Medulla oblongata (tissue), 1 donor: ENCODE results near the gene NDUFB1.

ENCODE experiments used
- DNase-seq: peaks from one replicate; pipeline ENCODE4 v3.0.0-alpha.2; 2015; ENCODE audit errors: extremely low spot score

NDUFB1 gene

DNA sequence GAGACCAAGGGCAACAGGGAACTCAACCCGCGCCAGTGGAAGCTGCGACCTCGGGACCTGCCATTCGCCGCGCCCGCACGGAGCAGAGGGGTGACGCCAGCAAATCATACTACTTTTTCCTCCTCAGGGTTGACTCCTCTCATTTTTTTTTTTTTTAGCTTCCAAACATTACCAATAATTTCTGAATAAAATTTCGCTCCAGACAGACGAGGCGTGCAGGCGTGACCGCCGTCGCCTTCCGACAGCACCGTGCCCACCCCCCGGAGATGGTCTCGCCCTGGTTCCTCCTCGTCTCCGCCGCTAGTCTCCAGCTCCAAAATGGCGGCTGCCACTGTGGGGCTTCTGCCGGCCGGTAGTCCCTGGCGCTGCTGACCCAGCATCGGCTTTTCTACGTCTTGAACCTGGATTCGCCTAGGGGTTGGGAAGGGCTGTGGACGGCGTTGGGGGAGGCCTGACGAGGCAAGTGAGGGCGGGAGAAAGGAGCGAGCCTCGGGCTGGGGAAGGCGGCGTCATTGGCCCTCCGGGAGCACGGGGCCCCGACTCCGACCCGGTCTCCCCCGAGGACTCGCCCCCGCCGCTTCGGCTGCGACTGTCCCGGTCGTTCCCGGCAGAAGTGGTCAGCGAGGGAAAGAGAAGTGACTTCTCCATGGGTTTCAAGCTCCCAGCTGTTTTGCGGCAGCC lies at the start of gene NDUFB1, which contains the start of gene CPSF2:
Gene NDUFB1, minus strand, starts transcription at position 37 of the 681 bp plus-strand sequence. CDS start 4,069 bp downstream, outside the sequence.
Gene CPSF2, plus strand, starts transcription at position 300 of the 681 bp plus-strand sequence. CDS start 9,016 bp downstream, outside the sequence.
- peak; percentile 89 for DNase-seq

DNA sequence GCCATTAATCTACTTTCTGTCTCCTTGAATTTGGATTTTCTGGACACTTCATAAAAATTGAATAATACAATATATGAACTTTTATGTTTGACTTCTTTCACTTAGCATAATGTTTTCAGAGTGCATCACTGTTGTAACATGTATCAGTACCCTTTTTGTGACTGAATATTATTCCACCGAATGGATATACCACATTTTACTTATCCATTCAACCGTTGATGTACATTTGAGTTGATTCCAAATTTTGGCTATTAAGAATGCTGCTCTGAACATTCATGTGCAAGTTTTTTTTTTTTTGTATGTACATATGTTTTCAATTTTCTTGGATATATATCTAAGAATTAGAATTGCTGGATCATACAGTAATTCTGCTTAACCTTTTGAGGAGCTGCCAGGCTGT lies 43.5 kb upstream of the NDUFB1 start:
- DNase-seq = no peak

DNA sequence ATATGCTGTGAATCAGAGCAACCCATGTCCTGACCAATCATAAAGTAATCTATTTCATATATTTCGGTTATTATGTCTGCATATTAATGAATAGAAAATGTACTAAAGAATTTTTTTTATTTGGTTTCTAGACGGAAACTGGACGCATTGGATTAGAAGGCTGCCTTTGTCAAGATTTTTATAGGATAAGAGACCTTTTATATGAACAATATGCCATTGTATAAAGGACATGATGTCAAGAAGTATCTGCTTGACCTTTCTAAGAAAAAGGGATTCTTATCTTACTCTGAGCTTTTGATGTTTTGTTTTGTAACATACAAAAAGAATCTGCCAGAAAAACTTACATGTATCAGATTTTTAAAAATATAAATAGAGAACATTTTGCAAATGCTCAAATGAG lies 40.0 kb upstream of the NDUFB1 start:
- no peak for DNase-seq

DNA sequence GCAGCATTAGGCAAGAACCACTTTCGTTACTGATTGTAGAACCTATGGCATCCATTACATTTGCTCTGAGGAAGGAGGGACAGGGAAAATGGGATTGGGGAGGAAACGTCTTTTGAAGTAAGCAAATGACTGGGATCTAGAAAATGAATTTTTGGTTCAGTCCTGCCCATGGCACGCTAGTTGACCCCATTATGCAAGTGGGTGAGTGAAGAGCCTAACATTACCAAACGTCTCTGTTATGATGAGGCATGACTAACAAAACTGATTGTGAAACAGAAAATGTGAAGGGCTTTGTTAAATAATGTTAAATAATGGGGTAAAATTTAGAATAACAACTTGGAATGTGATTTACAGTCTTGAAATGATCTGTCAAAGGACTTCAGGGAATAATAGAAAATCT lies 39.1 kb upstream of the NDUFB1 start:
- no peak for DNase-seq

DNA sequence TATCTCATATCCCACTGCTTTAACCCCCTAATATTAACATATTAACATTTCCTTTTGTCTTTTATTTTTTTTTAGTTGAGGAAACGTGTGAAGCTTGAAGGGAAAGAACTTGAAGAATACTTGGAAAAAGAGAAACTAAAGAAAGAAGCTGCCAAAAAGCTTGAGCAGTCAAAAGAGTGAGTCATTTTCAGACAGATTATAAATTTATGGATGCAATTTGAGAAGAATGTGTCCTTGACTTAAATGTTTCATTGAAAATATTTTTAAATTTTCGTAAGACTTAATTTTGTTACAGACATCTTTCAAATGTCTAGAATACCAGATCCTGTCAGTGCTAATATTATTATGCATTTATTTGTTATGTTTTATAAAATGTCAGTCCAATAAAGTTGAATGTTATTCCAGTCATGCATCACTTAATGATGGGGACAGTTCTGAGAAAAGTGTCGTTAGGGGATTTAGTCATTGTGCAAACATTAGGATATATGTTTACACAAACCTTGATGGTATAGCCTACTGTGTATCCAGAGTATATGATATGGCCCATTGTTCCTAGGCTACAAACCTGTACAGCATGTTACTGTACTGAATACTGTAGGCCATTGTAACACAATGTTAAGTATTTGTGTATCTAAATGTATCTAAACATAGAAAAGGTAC lies 32.9 kb upstream of the NDUFB1 start:
- DNase-seq = no peak

DNA sequence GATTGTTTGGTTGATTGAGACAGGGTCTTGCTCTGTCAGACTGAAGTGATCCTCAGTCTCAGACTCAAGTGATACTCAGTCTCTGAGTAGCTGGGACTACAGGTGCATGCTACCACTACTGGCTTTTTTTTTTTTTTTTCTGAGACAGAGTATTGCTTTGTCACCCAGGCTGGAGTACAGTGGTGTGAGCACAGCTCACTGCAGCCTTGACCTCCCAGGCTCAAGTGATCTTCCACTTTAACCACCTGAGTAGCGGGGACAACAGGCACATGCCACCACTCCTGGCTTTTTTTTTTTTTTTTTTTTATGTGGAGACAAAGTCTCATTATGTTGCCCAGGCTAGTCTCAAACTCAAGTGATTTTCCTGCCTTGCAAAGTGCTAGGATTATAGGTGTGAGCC lies 32.1 kb upstream of the NDUFB1 start:
- no peak for DNase-seq

GRCh38 chr14:92144708-92145107 lies 23.2 kb upstream of the NDUFB1 start:
- DNase-seq = no peak

- DNase-seq = no peak
Observed at GRCh38 chr14:92143962-92144361, 22.5 kb upstream of the NDUFB1 start.

DNA sequence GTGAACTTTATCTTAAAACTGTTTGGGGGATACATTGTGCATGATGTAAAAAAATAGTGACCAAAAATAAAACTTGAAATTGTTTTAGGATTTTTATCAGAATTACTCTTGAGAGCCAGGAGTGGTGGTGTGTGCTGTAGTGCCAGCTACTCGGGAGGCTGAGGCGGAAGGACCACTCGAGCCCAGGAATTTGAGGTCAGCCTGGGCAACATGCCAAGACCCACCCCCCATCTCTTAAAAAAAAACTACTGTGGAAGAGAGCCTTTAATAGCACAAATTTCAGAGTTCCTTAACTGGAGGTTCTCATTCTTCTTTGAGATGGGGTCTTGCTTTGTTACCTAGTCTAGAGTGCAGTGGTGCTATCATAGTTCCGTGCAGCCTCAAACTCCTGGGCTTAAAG lies 21.8 kb upstream of the NDUFB1 start:
- DNase-seq = no peak

GRCh38 chr14:92135269-92135668 lies 13.8 kb upstream of the NDUFB1 start:
- peak; percentile 16 for DNase-seq

- no peak for DNase-seq
Observed at GRCh38 chr14:92134456-92134855, 12.9 kb upstream of the NDUFB1 start.

GRCh38 chr14:92122761-92123160 lies 1.3 kb upstream of the NDUFB1 start:
- DNase-seq = no peak

- DNase-seq = peak; percentile 52
Observed at GRCh38 chr14:92122351-92122677, 808 bp upstream of the NDUFB1 start.

DNA sequence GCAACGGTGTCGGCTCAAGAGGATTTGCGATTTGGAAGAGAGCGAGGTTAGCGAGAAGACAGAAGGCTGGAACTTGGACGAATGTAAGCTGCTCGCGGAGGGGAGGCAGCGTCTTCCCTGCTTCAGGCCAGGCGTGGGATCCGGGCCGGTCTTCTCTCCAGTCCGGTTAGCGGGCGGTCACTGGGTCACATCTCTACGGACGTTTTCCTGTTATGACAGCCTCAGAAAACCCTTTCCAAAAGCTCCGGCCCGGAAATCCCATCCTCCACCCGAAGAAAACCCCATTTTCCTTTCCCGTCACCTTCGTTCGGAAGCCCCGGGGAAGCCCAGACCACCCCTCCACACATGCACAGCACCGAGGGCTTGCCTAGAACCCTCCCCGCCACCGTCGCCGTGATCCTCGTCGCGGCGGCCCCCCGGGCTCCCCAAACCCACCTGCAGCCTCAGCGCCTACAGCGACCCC lies 268 bp downstream of the NDUFB1 start:
- DNase-seq = peak; percentile 53

DNA sequence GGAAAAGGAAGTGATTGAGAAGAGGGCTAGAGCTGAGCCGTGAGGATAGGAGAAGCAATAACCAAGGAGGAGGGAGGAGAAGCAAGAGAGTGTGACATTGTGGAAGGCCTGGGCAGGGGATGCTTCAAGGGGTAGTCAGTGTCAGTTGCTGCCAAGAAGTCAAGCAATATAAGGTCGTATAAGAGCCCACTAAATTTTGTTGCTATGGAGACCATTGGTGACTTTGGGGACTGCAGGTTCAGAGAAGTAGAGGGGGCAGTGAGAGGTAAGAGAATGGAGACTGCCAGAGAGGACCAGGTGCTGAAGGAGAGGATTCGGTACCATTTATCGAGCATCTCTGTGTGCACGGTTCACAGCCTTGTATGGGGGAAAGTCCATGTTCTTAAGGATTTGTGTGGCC lies 12.0 kb downstream of the NDUFB1 start:
- no peak for DNase-seq

DNA sequence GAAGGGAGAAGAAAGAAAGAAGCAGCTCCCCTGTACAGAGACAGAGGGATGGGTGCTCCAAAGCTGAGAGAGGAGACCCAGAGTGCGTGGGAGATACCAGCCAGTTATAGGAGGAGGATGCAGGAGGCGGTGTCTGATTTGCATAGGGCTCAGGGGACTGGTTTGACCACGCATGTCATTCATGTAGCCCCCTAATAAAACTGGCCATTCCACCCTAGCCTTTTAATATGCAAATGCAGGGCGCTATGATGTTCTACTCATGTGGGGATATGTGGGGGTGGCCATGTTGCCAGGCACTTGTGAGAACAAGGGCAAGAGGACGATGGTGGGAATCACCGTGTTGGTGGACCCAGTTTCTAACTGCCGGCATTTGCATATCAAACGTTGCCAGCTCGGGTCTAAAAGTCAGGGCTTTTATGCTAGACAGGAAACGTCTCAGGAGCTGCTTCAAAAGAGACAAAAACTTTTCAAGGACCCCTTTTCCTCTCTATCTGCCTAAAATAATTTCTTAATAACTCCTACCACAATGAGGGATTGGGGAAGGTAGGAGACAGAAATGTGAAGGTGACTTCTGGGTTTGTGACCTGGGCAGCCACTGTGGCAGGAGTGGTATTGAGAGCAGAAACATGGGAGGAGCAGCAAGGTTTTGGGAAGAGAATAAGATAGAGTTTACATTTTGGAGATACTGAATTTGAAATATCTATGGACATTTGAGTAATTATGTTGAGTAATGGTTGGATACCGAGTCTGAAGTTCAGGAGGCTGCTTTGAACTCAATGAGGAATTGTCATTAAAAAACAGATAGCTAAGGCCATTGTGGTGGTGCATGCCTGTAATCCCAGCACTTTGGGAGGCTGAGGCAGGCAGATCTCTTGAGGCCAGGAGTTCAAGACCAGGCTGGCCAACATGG lies 12.9 kb downstream of the NDUFB1 start:
- no peak for DNase-seq

DNA sequence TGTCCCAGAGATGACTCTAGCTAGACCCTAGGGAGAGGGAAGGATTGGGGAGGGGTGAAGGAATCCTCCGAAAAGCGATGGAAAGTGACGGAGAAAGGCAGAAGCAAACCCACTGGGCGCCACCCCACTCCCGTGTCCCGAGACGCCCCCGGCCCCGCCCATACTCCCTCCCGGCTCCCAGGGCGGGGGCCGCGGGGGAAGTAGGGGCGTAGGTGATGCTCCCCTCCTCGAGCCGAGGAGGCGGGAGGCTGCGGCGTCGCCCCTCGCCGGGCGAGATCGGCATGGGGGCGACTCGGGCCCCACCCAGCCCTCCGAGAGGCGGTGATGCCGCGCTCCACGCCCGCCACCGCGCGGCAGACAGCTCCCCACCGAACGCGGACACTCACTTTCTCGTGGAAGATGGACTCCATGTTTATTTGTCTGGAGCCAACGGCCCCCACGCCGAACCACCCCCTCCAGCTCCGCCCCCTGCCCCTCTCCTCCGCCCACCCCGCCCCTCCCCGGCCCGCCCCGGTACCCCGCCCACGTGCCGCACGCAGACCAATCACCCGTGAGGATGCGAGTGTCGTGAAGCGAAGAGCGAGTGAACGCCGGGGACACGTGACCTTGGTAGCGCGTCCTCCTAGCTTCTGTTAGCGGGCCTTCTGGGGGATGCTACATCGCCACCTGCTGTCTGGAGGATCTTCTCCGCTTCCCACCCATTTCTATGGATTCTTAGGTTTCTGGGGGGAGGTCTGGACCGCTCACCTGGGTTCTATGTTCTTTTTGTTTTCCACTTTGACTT lies 15.2 kb downstream of the NDUFB1 start, which contains the start of gene ATXN3:
Gene ATXN3, minus strand, starts transcription at position 440 of the 784 bp plus-strand sequence. Its CDS starts 30 bp downstream, at position 410.
- DNase-seq = peak; percentile 98

- peak; percentile 72 for DNase-seq
Observed at GRCh38 chr14:92105893-92106142, 15.7 kb downstream of the NDUFB1 start.

DNA sequence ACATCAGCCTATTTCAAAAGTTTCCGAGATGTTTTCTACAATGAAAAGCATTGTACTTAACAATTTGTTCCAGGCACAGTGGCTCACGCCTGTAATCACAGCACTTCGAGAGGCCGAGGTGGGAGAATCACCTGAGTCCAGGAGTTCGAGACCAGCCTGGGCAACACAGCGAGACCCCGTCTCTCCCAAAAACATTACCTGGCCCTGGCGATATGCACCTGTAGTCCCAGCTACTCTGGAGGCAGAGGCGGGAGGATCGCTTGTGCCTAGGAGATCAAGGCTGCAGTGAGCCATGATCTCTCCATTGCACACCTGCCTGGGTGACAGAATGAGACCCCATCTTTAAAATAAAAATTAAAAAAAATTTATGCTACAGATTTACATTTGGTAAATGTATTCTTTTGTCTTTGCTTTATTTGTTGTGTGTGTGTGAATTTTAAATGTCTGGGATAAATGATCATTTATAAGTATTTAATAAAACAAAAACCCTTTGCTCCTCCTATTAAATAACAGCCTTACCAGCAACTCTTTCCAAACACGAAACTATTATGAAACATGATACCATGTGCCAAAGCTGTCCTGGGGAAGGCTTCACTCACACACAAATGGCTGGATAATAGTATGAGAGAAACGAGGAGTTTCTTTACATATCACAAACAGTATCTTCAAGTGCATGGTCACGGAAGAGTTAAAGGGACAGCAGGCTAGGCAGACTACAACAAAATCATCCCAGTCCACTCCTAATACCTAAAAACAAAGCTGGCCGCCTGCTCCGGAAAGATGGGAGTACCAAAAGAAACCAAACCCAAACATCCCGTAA lies 16.2 kb downstream of the NDUFB1 start:
- DNase-seq = no peak

GRCh38 chr14:92103363-92103989 lies 18.0 kb downstream of the NDUFB1 start:
- no peak for DNase-seq
